HepG2 (cell line): Measurements from ENCODE around the gene XIAP. TPM values are rescaled to one million over a fixed set of nuclear protein-coding genes. Genes with fewer than 3 reads are reported as not detected.

Experiments
- ATAC-seq: fragments of 200-7000 bp; cut with Tn5 transposase; 3 replicates; pipeline ENCODE4 v1.9.1; 2020; ENCODE audit warnings: mild to moderate bottlenecking, moderate library complexity
- BruUV-seq: library from RNA; stranded (reverse); fragments of 400-500 nt; replicated peaks from 2 replicates; lab custom pipeline; 2021; lab: Mats Ljungman, UMichigan
- CTCF ChIA-PET: fragments of 300-600 bp; formaldehyde crosslinking; extraction: SDS; loops from one replicate; lab custom pipeline; 2021; ENCODE audit warnings: low total read pairs, inconsistent platforms, low intra/inter-chr PET ratio; lab: Yijun Ruan, JAX
- POLR2A ChIA-PET: fragments of 350-600 bp; sonication (Branson Sonifier 250); formaldehyde crosslinking; loops from one replicate; lab custom pipeline; 2020; ENCODE audit warnings: antibody characterized with exemption, inconsistent platforms; lab: Yijun Ruan, JAX
- DNase-seq: peaks from one replicate; pipeline ENCODE4 v3.0.0-alpha.2; 2015; ENCODE audit warnings: low spot score
- FAIRE-seq: peaks from 3 replicates; lab custom pipeline; 2011; peaks lifted over from hg19 to GRCh38; lab: Jason Lieb, UNC
- H2AFZ ChIP-seq: one replicate; pipeline ENCODE4 v1.6.1; 2011; ENCODE audit warnings: low read length, inconsistent platforms
- H3K27ac ChIP-seq: fragments of 300-600 bp; 3 replicates; pipeline ENCODE4 v1.8.0; 2011; ENCODE audit warnings: mixed run types, mild to moderate bottlenecking, mixed read lengths, low read length, inconsistent platforms; ENCODE audit not compliant: insufficient read depth; ENCODE audit errors: extremely low read length
- H3K27me3 ChIP-seq, 2 experiments: fragments of 200-600 bp in 1 of 2; 2 replicates in 1 of 2; 3 replicates in 1 of 2; pipeline versions ENCODE4 v1.6.0 to v1.8.0; 2011; ENCODE audit warnings: low read length in 2 of 2, mild to moderate bottlenecking in 2 of 2, moderate library complexity in 2 of 2, inconsistent platforms in 1 of 2; ENCODE audit not compliant: insufficient read depth in 2 of 2, control insufficient read depth in 1 of 2
- H3K36me3 ChIP-seq, 2 experiments: fragments of 200-600 bp in 1 of 2; replicated peaks in 1 of 2; 2 replicates in 1 of 2; 3 replicates in 1 of 2; pipeline versions ENCODE4 v1.5.1 to v1.8.0; 2011; ENCODE audit warnings: low read length in 2 of 2, inconsistent platforms in 1 of 2; ENCODE audit not compliant: insufficient read depth in 2 of 2, control insufficient read depth in 1 of 2
- H3K4me1 ChIP-seq: 2 replicates; pipeline ENCODE4 v1.5.1; 2012; ENCODE audit warnings: low read length, inconsistent platforms; ENCODE audit not compliant: insufficient read depth
- H3K4me2 ChIP-seq: 2 replicates; pipeline ENCODE4 v1.6.0; 2011; ENCODE audit warnings: low read depth, low read length, inconsistent platforms
- H3K4me3 ChIP-seq, 3 experiments: fragments of 200-600 bp in 1 of 3; sonication (generic), shearing (Covaris generic) in 1 of 3; replicated peaks in 1 of 3; 2 replicates each; pipeline ENCODE4 v1.5.1; 2011 to 2016; ENCODE audit warnings: low read length in 3 of 3, inconsistent platforms in 2 of 3, low read depth in 2 of 3, mild to moderate bottlenecking in 2 of 3, control low read depth in 1 of 3, mixed read lengths in 1 of 3; ENCODE audit not compliant: insufficient read depth in 1 of 3
- H3K79me2 ChIP-seq: one replicate; pipeline ENCODE4 v1.6.1; 2011; ENCODE audit warnings: low read length, inconsistent platforms; ENCODE audit not compliant: insufficient read depth
- H3K9ac ChIP-seq: 2 replicates; pipeline ENCODE4 v1.6.0; 2011; ENCODE audit warnings: mild to moderate bottlenecking, low read depth, low read length, inconsistent platforms; ENCODE audit not compliant: insufficient read depth
- H3K9me3 ChIP-seq: 2 replicates; pipeline ENCODE4 v1.5.1; 2012; ENCODE audit warnings: mild to moderate bottlenecking, low read length
- H4K20me1 ChIP-seq: 2 replicates; pipeline ENCODE4 v1.6.0; 2011; ENCODE audit warnings: inconsistent platforms, mild to moderate bottlenecking, low read length, moderate library complexity; ENCODE audit not compliant: insufficient read depth
- KLF15 ChIP-seq: sonication (generic); formaldehyde crosslinking; IDR thresholded peaks from 2 replicates; pipeline ENCODE4 v1.8.1; 2023; ENCODE audit warnings: borderline replicate concordance, mild to moderate bottlenecking, inconsistent platforms, missing genetic modification reagents, mixed read lengths
- SAFB2 ChIP-seq: sonication (generic); formaldehyde crosslinking; IDR thresholded peaks from 2 replicates; pipeline ENCODE4 v1.5.1; 2020; ENCODE audit warnings: missing genetic modification reagents, low read depth, mild to moderate bottlenecking, borderline replicate concordance
- ZNF724P ChIP-seq: sonication (generic); formaldehyde crosslinking; IDR thresholded peaks from 2 replicates; pipeline ENCODE4 v1.8.0; 2022; ENCODE audit warnings: missing genetic modification reagents, borderline replicate concordance
- ZNF761 ChIP-seq: sonication (generic); formaldehyde crosslinking; conservative IDR thresholded peaks from 2 replicates; pipeline ENCODE4 v1.4.0; 2020; ENCODE audit warnings: mild to moderate bottlenecking, missing genetic modification reagents
- ZNF766 ChIP-seq: sonication (generic); formaldehyde crosslinking; IDR thresholded peaks from 2 replicates; pipeline ENCODE4 v1.5.0; 2020; ENCODE audit warnings: missing genetic modification reagents, borderline replicate concordance
- WGBS: methylation state at CpG from one replicate; pipeline ENCODE4 v1.1.6; 2017; ENCODE audit warnings: low lambda C conversion rate; 5-methylcytosine and 5-hydroxymethylcytosine counted together
- in situ Hi-C: cut with HindIII; loops from 2 replicates; pipeline ENCODE4 v1.10.0; 2017; ENCODE audit warnings: low pct_unique_long_range_greater_than_20kb; ENCODE audit not compliant: extremely low pct_ligation_motif_present
- intact Hi-C: fragments of 100-400 bp; cut with micrococcal nuclease; formaldehyde crosslinking; loops from one replicate; pipeline ENCODE4 v1.10.0; 2022; ENCODE audit not compliant: unreplicated experiment
- polyA plus RNA-seq, 8 experiments: library from polyadenylated mRNA; depleted of rRNA in 3 of 8; stranded (reverse) in 7 of 8; unstranded in 1 of 8; fragments of >200 nt; fragmentation: Illumina TruSeq in 4 of 8; extraction: Trizol in 4 of 8; gene quantifications; 2 replicates each; pipeline versions ENCODE4 v1.2.1 to v1.2.3, GENCODE V29; 2011 to 2016; ENCODE audit warnings: low read depth in 4 of 8, missing spikeins in 1 of 8, mixed read lengths in 1 of 8; ENCODE audit not compliant: insufficient read depth in 1 of 8
- total RNA-seq, 5 experiments: library from RNA; depleted of rRNA; stranded (reverse); fragments of >200 nt; fragmentation: Illumina TruSeq; extraction: Trizol; gene quantifications; 2 replicates each; pipeline ENCODE4 v1.2.3, GENCODE V29; 2016; ENCODE audit warnings: low read depth in 1 of 5
- TF ChIP-seq, protein P1 (sequence below): sonication (generic); formaldehyde crosslinking; IDR thresholded peaks from 2 replicates; pipeline ENCODE4 v1.4.0; 2020; ENCODE audit warnings: missing genetic modification reagents, low read depth, mild to moderate bottlenecking, borderline replicate concordance
- TF ChIP-seq, protein P2 (sequence below): IDR thresholded peaks from 2 replicates; pipeline ENCODE4 v1.6.1; 2016; ENCODE audit warnings: low read depth, control low read depth

Gene XIAP
- total and polyA plus RNA-seq, 2 of the 13 experiments (the other 11 are each of a cell fraction or from before 2014, with no cell fraction given): 12.9 to 29.5 TPM

GRCh38 chrX:123851079-123851478 lies 8.8 kb upstream of the XIAP start:
- no TSS peak for BruUV-seq
- H3K9me3 ChIP-seq: no peaks in the 10 kb centered on the region
- intact Hi-C loops: no loop called here
- ATAC-seq (no peak), DNase-seq (no peak), FAIRE-seq (no peak)
- no peak overlapping the region for H3K4me2 ChIP-seq
- H3K79me2 ChIP-seq: no peaks in the 10 kb centered on the region
- H3K9ac ChIP-seq: no peak overlapping the region
- H3K4me3 ChIP-seq: no peak overlapping the region
- ChIA-PET CTCF (no interaction called here), POLR2A (no interaction called here)
- H3K4me1 ChIP-seq: peaks cover 11% of the 10 kb centered on the region
- WGBS: 89% methylated on average over 1 of the region's 1 CpG
- no peaks in the 10 kb centered on the region for H3K27me3 ChIP-seq
- H3K36me3 ChIP-seq: no peaks in the 10 kb centered on the region
- no peak overlapping the region for H2AFZ ChIP-seq
- H4K20me1 ChIP-seq: no peaks in the 10 kb centered on the region
- no peak overlapping the region for H3K27ac ChIP-seq
- in situ Hi-C loops: no loop called here
- no peak for TF ChIP-seq ZNF761 (CRISPR knock-in tag)
- no peak for TF ChIP-seq ZNF724P
- TF ChIP-seq ZNF766 (CRISPR knock-in tag): no peak
- TF ChIP-seq, protein P1, sequence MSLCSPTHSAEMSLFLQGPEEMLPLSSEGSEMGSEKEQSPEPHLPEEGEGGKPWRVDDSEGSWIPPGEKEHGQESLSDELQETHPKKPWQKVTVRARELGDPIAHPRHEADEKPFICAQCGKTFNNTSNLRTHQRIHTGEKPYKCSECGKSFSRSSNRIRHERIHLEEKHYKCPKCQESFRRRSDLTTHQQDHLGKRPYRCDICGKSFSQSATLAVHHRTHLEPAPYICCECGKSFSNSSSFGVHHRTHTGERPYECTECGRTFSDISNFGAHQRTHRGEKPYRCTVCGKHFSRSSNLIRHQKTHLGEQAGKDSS (CRISPR knock-in tag): no peak
- TF ChIP-seq, protein P2, sequence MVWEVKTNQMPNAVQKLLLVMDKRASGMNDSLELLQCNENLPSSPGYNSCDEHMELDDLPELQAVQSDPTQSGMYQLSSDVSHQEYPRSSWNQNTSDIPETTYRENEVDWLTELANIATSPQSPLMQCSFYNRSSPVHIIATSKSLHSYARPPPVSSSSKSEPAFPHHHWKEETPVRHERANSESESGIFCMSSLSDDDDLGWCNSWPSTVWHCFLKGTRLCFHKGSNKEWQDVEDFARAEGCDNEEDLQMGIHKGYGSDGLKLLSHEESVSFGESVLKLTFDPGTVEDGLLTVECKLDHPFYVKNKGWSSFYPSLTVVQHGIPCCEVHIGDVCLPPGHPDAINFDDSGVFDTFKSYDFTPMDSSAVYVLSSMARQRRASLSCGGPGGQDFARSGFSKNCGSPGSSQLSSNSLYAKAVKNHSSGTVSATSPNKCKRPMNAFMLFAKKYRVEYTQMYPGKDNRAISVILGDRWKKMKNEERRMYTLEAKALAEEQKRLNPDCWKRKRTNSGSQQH (CRISPR knock-in tag): no peak
- TF ChIP-seq SAFB2 (CRISPR knock-in tag): no peak
- TF ChIP-seq KLF15 (CRISPR knock-in tag): no peak
